NCI-H69 (cell line): Measurements from ENCODE around the gene P4HA1.

ENCODE experiments used
- DNase-seq: peaks from one replicate; lab custom pipeline; 2025; lab: John Stamatoyannopoulos, UW

P4HA1 gene

DNA sequence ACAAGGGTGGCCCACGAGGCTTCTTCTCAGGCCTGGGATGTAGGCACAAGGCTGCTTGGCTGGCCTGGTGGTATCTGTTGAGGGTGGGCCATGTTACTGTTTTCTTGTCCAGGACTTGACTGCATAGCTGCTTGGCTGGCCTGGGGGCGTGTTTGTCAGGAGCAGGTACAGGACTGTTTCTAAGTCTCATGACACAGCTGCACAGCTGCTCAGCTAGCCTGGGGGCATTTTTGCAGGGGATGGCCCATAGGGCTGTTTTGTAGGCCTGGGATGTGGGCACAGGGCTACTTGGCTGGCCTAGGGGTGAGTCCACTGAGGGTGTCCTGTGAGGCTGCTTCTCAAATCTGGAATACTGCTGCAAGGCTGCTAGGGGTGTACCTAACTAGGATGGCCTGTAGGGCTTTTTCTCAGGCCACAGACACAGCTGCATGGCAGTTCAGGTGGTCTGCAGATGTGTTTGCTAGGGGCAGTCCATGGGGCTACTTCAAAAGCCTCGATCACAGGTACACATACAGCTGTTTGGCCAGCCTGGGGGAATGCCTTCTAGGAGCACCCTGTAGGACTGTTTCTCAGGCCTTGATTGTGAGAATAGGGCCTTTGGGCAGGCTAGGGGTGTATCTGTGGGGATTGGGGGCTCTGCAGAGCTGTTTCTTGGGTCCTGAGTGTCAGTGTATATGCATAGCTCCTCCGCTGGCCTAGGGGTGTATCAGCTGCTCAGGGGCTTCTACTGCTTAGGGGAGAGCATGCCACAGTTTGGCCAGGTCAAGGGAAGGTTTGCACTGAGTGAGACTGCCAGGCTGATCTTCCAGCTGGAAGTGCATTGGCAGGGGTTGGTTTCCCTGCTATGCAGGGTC is 115.4 kb downstream of the P4HA1 start:
- no peak for DNase-seq

DNA sequence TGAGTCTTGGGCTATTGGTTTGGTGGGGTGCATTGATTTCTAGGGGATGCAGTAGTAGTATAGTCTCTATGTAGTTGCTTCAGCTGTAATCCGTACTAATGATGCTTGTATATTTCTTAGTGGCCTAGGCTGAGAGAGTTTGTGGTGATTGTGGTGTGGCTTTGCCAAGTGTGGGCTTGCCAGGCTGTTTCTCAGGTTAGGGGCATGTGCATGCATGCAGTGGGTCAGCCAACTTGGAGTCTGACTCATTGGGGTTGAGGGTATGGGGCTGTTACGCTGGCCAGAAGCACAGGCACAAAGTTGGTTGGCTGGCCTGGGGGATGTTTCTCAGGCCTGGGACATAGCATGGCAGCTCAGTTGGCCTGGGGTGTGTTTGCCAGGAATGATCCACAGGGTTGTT is 116.3 kb downstream of the P4HA1 start:
- DNase-seq: no peak

DNA sequence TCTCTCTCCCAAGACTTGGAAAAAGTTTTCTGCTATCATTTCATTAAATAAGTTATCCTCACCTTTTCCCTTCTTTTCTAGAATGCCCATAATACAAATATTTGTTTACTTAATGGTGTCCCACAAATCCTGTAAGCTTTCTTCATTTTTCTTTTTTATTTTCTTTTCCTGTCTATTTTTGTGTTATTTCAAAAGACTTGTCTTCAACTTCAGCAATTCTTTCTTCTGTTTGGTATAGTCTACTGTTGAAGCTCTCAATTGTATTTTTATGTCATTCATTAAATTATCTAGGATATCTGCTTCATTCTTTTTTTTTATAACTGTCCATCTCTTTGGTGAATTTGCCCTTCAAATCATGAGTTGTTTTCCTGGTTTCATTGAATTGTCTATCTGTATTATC is 117.0 kb downstream of the P4HA1 start:
- no peak for DNase-seq

DNA sequence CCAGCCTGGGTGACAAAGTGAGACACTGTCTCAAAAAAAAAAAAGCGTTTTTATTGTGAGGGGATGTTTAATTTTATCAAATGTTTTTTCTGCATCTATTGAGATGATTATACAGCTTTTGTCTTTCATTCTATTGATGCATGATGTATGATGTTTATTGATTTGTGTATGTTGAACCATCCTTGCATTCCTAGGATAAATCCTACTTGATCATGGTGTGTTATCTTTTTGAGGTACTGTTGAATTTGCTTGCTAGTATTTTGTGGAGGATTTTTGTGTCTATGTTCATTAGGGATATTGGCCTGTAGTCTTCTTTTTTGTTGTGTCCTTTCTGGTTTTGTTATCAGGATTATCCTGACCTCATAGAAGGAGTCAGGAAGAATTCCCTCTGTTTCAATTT is 119.8 kb downstream of the P4HA1 start:
- no peak for DNase-seq
